ENCODE data around the gene PIPOX.

Gene PIPOX

GRCh38 chr17:29077320-29077719, 34.4 kb downstream of the PIPOX start:
- Histone ChIP-seq H3K36me3 (ENCODE audit: insufficient read depth, low read length) (peaks cover 22% of the 10 kb centered on the region), H3K4me2 (ENCODE audit: low read length) (no peak overlapping the region), H3K27ac (ENCODE audit: low read depth, low read length, poor library complexity, severe bottlenecking) (no peak overlapping the region), H3F3A (ENCODE audit: insufficient read depth, low read length) (no peaks in the 10 kb centered on the region), H2AFZ (ENCODE audit: low read length) (no peak overlapping the region), H3K4me3 (ENCODE audit: low read depth, low read length, poor library complexity, severe bottlenecking) (no peak overlapping the region), H4K20me1 (ENCODE audit: insufficient read depth, low read length) (no peaks in the 10 kb centered on the region), H3K9me3 (ENCODE audit: low read length) (no peaks in the 10 kb centered on the region), H3K27me3 (ENCODE audit: insufficient read depth, low read length) (no peaks in the 10 kb centered on the region), H3K9ac (ENCODE audit: low read length) (no peak overlapping the region), H3K4me1 (ENCODE audit: insufficient read depth, low read length, severe bottlenecking) (no peaks in the 10 kb centered on the region), H3K9me2 (ENCODE audit: low read depth, low read length) (no peaks in the 10 kb centered on the region), H3K79me2 (ENCODE audit: insufficient read depth, low read length) (no peaks in the 10 kb centered on the region)
- TF ChIP-seq, protein P1, sequence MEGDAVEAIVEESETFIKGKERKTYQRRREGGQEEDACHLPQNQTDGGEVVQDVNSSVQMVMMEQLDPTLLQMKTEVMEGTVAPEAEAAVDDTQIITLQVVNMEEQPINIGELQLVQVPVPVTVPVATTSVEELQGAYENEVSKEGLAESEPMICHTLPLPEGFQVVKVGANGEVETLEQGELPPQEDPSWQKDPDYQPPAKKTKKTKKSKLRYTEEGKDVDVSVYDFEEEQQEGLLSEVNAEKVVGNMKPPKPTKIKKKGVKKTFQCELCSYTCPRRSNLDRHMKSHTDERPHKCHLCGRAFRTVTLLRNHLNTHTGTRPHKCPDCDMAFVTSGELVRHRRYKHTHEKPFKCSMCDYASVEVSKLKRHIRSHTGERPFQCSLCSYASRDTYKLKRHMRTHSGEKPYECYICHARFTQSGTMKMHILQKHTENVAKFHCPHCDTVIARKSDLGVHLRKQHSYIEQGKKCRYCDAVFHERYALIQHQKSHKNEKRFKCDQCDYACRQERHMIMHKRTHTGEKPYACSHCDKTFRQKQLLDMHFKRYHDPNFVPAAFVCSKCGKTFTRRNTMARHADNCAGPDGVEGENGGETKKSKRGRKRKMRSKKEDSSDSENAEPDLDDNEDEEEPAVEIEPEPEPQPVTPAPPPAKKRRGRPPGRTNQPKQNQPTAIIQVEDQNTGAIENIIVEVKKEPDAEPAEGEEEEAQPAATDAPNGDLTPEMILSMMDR (IDR thresholded peaks at IDR 0.05; ENCODE audit: low read length): no peak
- TF ChIP-seq EZH2 (IDR thresholded peaks at IDR 0.05; ENCODE audit: borderline replicate concordance, low read length): no peak

DNA sequence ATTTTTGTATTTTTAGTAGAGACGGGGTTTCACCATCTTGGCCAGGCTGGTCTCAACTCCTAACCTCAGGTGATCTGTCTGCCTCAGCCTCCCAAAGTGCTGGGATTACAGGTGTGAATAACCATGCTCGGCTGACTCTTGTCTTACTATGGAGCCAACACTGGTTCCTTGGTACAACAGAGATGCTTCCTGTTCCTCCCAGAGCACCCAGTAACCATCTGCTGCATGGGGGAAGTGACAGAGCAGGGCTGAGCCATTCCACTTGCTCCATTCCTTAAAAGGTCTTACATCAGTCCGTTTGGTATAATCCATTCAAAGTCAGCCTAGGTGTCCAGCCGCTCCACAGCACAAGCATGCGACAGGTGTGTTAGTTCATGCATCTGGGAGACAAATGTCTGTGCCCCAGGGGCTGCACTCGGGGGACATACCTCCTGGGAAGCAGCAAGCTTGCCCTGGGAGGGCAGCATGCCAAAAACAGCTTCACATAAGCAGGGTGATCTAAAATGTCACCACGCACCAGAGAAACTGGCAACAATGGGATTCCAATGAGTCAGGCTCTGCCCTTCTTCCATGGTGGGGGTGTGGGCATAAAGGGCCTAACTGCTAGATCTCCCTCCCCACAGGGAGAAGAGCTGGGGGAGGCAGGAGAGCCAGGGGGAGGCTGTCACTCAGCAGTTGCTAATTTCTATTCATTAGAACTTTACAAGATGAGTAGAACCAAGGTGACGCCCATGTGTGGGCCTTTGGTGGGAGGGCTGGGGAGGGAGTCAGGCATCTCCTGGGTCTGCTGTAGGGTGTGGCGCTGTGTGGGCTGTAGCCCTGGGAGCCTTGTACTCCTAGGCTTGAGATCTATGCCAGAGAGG, 35.5 kb downstream of the PIPOX start:
- H3K4me2 ChIP-seq (ENCODE audit: low read length): no peak overlapping the region
- TF ChIP-seq EZH2 (IDR thresholded peaks at IDR 0.05; ENCODE audit: borderline replicate concordance, low read length): no peak
- TF ChIP-seq, protein P1 (IDR thresholded peaks at IDR 0.05; ENCODE audit: low read length): no peak
- no peaks in the 10 kb centered on the region for H3K27me3 ChIP-seq (ENCODE audit: insufficient read depth, low read length)
- H3K9me2 ChIP-seq (ENCODE audit: low read depth, low read length): no peaks in the 10 kb centered on the region
- H2AFZ ChIP-seq (ENCODE audit: low read length): no peak overlapping the region
- no peak overlapping the region for H3K9ac ChIP-seq (ENCODE audit: low read length)
- no peaks in the 10 kb centered on the region for H3K79me2 ChIP-seq (ENCODE audit: insufficient read depth, low read length)
- no peaks in the 10 kb centered on the region for H3K4me1 ChIP-seq (ENCODE audit: insufficient read depth, low read length, severe bottlenecking)
- H3K27ac ChIP-seq (ENCODE audit: low read depth, low read length, poor library complexity, severe bottlenecking): no peak overlapping the region
- no peaks in the 10 kb centered on the region for H3F3A ChIP-seq (ENCODE audit: insufficient read depth, low read length)
- no peak overlapping the region for H3K4me3 ChIP-seq (ENCODE audit: low read depth, low read length, poor library complexity, severe bottlenecking)
- peaks cover 22% of the 10 kb centered on the region for H3K36me3 ChIP-seq (ENCODE audit: insufficient read depth, low read length)
- no peaks in the 10 kb centered on the region for H4K20me1 ChIP-seq (ENCODE audit: insufficient read depth, low read length)
- no peaks in the 10 kb centered on the region for H3K9me3 ChIP-seq (ENCODE audit: low read length)

DNA sequence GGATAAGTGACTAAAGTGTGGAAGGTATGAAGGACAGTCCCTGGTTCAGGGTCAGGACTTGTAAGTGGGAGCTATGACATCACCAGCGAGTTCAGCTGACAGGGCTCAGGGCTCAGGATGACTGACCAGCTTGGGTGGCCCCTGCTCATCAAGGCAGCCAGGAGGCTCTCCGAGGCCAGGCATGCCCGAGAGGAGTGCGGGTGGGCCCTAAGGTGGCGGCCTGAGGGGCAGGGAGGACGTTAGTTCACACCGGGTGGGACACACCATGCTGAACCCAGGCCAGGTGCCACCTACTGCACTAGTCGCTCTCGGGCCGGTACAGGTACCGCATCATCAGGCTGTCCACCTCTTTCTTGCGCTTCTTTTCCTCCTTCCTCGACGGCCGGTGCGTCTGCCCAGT, 36.5 kb downstream of the PIPOX start:
- Histone ChIP-seq H3K4me3 (ENCODE audit: low read depth, low read length, poor library complexity, severe bottlenecking) (no peak overlapping the region), H3K27ac (ENCODE audit: low read depth, low read length, poor library complexity, severe bottlenecking) (no peak overlapping the region), H3K4me2 (ENCODE audit: low read length) (no peak overlapping the region), H3K4me1 (ENCODE audit: insufficient read depth, low read length, severe bottlenecking) (no peaks in the 10 kb centered on the region), H3K9ac (ENCODE audit: low read length) (no peak overlapping the region), H3K9me3 (ENCODE audit: low read length) (no peaks in the 10 kb centered on the region), H3K79me2 (ENCODE audit: insufficient read depth, low read length) (no peaks in the 10 kb centered on the region), H3F3A (ENCODE audit: insufficient read depth, low read length) (no peaks in the 10 kb centered on the region), H4K20me1 (ENCODE audit: insufficient read depth, low read length) (no peaks in the 10 kb centered on the region), H3K9me2 (ENCODE audit: low read depth, low read length) (no peaks in the 10 kb centered on the region), H3K36me3 (ENCODE audit: insufficient read depth, low read length) (peaks cover 24% of the 10 kb centered on the region), H2AFZ (ENCODE audit: low read length) (no peak overlapping the region), H3K27me3 (ENCODE audit: insufficient read depth, low read length) (no peaks in the 10 kb centered on the region)
- TF ChIP-seq, protein P1 (IDR thresholded peaks at IDR 0.05; ENCODE audit: low read length): no peak
- TF ChIP-seq EZH2 (IDR thresholded peaks at IDR 0.05; ENCODE audit: borderline replicate concordance, low read length): no peak
